GM18498 (cell line): Measurements from ENCODE around the gene OAS1.

Source experiments
- ATAC-seq: cut with Tn5 transposase; IDR thresholded peaks from one replicate; pipeline ENCODE4 v1.9.1; 2021; ENCODE audit warnings: mild to moderate bottlenecking, moderate library complexity; ENCODE audit not compliant: unreplicated experiment

Gene OAS1

DNA sequence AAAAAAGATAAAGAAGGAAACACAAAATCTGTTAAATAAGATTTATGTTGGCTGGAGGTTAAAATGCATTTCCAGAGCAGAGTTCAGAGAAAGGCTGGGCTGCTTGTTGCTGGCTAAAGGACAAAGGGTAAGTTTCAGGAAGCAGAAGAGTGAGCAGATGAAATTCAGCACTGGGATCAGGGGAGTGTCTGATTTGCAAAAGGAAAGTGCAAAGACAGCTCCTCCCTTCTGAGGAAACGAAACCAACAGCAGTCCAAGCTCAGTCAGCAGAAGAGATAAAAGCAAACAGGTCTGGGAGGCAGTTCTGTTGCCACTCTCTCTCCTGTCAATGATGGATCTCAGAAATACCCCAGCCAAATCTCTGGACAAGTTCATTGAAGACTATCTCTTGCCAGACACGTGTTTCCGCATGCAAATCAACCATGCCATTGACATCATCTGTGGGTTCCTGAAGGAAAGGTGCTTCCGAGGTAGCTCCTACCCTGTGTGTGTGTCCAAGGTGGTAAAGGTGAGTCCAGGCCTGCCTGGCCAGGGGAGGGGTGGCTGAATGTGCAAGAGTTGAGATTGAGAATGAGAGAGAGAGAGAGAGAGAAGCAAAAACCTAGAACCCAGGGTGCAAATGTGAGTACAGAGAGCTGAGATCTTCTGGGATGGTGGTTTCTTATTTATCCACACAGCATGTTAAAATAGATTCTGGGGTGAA is at the start of gene OAS1:
TSS of gene OAS1 (plus strand) at position 251 of the 703 bp plus-strand sequence. CDS start at position 329, 78 bp downstream.
- peak; percentile 77 for ATAC-seq

GRCh38 chr12:112859291-112859690 is 47.5 kb upstream of the OAS1 start:
- ATAC-seq = no peak

DNA sequence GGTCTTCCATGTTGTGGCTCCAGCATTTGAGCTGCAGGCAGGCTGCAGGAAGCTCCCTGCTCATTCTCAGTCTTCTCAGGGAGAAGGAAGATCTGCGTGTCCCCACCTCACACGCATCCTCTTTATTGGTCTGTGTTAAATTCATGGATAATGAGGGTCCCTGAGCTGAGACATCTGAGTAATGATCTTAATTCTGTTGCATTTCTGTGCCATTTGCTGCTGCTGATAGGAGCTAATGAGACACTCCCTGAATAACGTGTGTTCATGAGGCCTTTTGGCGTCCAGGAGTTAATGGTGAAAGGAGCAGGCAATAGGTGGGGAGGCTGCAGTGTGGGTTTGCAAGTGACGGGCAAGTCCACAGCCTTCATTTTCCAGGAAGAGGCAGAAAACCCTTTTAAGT is 46.6 kb upstream of the OAS1 start:
- no peak for ATAC-seq

GRCh38 chr12:112861284-112861683 is 45.5 kb upstream of the OAS1 start:
- no peak for ATAC-seq

- no peak for ATAC-seq
Measured at GRCh38 chr12:112862636-112863290, 44.0 kb upstream of the OAS1 start.

GRCh38 chr12:112868459-112869041 is 38.2 kb upstream of the OAS1 start:
- no peak for ATAC-seq

- no peak for ATAC-seq
Measured at GRCh38 chr12:112869091-112869490, 37.7 kb upstream of the OAS1 start.

GRCh38 chr12:112869778-112870177 is 37.0 kb upstream of the OAS1 start:
- ATAC-seq = no peak

GRCh38 chr12:112870267-112870980 is 36.3 kb upstream of the OAS1 start:
- ATAC-seq = no peak

- ATAC-seq = no peak
Measured at GRCh38 chr12:112875608-112876007, 31.2 kb upstream of the OAS1 start.

- no peak for ATAC-seq
Measured at GRCh38 chr12:112876506-112876905, 30.3 kb upstream of the OAS1 start.

DNA sequence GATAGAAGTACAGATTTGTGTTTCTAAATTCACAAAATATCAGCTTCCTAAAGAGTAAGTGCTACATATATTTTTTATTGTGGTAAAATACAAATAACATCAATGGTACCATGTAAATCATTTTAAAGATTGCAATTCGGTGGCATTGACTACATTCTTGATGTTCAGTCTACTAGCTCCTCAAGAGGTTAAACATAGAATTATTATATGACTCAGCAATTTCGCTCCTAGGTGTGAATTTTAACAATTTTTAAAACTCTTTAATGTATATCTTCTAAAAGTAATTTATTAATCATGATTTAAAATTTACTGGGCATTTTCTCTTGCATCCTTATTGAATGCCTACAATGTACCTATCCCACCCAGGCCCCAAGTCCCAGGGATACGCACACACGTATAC is 29.8 kb upstream of the OAS1 start:
- ATAC-seq = no peak

- ATAC-seq = no peak
Measured at GRCh38 chr12:112878488-112878887, 28.3 kb upstream of the OAS1 start.

DNA sequence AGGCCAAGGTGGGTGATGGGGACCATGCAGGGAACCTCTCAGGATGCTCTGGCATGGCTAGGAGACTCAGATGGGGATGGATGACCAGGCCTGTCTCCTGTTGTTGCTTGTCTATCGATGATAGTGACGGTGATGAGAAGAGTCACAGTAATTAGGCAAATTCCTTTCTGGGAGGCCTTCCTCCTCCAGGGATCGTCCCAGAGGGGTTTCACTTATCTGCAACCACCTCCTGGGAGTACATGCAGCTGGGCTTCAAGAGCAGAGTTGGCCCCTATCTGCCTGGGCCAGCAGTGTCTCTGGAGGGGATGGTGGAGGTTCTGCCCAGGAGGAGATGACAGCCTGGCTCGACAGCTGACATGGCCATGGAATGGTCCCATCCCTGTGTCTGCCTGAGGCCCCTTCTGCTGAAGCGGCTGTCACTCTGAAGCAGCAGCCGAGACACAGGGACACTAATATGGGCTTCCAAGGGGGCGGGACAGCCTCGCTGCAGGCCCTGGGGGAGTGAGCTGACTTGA is 27.5 kb upstream of the OAS1 start:
- ATAC-seq = no peak

DNA sequence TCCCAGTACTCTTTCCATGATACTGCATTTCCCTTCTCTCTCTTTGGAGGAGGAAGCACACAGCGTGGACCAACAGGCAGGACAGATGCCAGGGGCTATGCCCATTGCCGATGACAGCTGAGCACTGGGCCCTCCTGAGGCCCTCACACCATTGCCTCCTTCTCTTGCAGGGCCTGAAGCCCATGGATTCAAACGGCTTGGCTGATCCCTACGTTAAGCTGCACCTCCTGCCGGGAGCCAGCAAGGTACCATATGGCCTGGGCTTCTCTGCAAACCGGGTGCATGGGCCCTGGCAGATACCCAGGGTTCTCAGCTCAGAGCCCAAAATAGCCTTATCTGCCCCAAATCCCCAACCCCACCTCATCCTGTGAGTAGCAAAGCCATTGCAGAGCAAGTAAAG is 25.2 kb upstream of the OAS1 start:
- no peak for ATAC-seq

- ATAC-seq = no peak
Measured at GRCh38 chr12:112885236-112885635, 21.5 kb upstream of the OAS1 start.

- no peak for ATAC-seq
Measured at GRCh38 chr12:112887550-112887949, 19.2 kb upstream of the OAS1 start.

DNA sequence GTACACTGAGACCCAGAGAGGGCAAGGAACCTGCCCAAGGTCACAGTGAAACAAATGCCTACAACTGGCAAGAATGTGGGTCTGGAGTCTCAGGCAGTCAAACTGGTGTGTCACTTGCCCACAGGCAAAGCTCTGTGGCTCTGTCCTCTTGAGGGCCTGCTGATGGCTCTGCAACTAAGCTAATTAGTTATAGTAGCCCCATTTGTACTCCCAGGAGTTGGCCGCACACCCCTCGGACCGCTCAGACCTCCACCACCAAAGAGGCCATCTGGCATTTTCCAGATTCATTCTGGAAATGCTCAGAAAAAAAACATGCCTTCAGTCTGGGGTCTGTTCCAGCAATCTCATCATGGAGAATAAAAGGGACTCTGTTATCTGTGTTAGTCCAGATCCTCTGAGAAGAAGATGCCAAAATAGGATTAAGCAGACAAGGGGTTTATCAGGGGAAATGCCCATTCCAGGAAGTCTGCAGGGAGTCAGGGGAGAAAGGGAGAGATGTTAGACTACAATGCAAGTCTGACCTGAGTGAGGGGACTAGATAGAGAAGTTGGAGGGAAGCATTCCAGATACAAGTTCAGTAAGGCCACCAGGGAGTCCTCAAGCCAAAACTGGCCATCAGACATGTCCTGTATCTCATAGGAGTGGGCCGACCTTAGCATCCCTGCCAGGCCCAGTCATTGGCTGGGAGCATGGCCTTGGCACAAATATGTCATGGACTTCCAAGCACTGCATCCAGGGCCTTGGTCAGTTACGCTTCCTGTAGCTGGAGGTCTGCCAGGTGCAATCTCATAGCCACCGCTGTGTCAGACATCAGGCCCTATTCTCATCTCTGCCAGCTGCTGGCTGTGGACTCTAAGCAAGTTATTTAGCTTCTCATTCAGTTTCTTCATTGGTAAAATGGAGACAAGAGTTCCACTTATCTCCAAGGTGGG is 15.4 kb upstream of the OAS1 start:
- no peak for ATAC-seq

DNA sequence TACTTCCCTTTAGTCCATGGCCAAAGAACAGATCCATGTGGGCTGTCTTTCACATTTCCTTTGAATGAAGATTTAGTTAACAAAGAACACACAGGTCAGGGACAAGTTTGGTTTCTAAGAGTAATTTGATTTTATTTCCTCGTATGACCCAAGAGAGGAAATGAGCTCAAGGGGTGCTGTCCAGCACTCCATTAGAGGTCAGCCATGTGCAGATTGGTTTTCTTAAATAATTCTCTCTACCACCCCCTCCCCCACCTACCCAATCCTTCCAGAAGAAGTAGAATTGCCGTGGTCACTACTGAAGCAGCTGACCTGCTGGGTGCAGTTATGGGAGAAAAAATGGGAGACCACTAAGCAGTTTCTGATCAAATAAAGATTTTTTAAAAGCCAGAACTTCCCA is 13.9 kb upstream of the OAS1 start:
- no peak for ATAC-seq

GRCh38 chr12:112894128-112894527 is 12.6 kb upstream of the OAS1 start:
- peak; percentile 69 for ATAC-seq
